HG03457 (cell line): ENCODE results near the gene NAA40.
"Not testable (repeated sequence)": the region's sequence is repeated elsewhere in the genome, so short reads cannot be mapped to it uniquely, and the experiment has no call there.

Source experiments
- ATAC-seq: cut with Tn5 transposase; IDR thresholded peaks from one replicate; pipeline ENCODE4 v1.9.1; 2021; ENCODE audit warnings: moderate number of reproducible peaks; ENCODE audit not compliant: unreplicated experiment

The NAA40 gene

GRCh38 chr11:63937713-63938478 lies 906 bp upstream of the NAA40 start:
- peak; percentile 4 for ATAC-seq

GRCh38 chr11:63939397-63939891 lies 642 bp downstream of the NAA40 start:
- ATAC-seq: no peak

DNA sequence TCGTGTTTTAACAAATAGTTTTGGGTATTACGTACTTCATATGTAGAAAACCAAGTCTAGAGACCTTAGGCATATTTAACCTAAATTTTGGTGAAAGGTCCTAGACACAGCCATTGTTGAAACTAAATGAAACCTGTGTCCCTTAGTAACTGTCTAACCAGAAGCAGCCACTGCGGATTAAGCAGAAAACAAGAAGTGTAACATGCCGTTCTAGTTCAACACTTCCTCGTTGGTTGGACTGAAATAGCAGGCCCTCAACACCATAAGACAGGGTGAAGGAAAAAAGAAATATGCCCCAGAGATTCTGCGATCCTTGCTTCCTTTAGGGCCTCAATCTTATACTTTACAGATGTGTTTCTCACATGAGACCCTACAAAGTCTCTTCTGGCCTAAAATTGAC lies 2.0 kb downstream of the NAA40 start:
- no peak for ATAC-seq

DNA sequence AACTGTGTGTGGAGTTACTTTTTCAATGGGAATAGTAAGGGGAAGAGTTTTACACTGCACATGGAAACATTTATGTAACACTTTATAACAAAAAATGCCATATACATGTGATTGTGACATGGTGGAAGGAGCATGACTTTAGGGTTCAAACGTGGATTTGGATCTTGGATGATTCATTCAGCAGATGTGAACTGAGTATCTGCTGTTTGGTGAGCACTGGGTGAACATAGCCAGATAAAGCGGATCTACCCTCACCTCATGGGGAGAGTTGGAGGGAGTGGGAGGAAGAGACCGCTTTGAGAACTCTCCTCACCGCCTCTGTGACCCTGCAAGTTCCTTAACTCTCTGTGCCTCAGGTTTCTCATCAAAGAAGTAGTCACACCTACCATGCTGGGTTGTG lies 3.1 kb downstream of the NAA40 start:
- no peak for ATAC-seq

- ATAC-seq: no peak
Observed at GRCh38 chr11:63942803-63943202, 4.0 kb downstream of the NAA40 start.

- ATAC-seq: no peak
Observed at GRCh38 chr11:63944987-63945386, 6.2 kb downstream of the NAA40 start.

DNA sequence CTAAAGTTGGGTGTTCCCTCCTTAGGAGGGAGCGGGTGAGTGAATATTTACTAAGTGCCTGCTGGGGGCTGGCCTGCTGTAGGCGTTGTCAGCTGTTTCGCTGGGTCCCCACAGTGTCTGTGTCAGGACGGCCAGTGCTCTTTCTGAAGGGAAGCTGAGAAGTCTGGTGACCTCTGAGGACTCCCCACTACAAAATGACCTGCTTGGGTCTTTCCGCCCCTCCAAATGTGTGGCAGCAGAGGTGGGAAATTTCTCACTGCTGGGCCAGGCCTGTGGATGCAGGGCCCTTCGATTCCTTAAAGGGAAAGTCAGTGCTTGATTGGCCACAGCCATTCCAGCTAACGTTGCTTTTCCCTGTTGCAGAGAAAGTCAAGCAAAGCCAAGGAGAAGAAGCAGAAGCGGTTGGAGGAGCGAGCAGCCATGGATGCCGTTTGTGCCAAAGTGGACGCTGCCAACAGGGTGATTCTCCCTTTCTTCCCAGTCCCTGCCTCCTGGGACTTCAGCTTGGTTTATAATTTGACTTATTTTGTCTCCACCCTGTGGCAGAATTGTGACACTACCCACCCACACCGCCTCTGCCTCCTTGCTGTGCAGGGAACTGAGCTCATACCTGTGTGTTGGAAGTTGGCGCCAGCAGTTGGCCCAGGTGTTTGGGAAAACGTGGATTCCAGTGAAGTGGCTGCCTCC lies 6.8 kb downstream of the NAA40 start:
- ATAC-seq: no peak

- ATAC-seq: no peak
Observed at GRCh38 chr11:63951779-63952536, 13.2 kb downstream of the NAA40 start.

DNA sequence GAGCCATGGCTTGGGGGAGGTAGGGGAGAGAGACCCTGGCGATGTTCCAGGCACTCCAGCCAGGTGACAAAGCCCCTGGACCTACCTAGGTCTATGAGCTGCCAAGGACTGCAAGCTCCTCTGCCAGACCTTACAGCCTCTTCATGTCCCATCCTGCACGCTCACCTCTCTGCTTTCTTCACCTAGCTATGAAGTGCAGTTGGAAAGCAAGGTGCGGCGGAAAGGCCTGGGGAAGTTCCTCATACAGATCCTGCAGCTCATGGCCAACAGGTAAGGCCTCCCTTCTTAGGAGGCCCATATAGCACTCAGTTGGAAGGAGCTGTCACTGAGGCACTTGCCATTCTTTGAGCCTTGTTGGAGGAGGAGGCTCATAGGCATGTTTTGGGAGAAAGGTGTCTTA lies 13.8 kb downstream of the NAA40 start:
- no peak for ATAC-seq

GRCh38 chr11:63958008-63958407 lies 19.2 kb downstream of the NAA40 start:
- ATAC-seq: no peak

DNA sequence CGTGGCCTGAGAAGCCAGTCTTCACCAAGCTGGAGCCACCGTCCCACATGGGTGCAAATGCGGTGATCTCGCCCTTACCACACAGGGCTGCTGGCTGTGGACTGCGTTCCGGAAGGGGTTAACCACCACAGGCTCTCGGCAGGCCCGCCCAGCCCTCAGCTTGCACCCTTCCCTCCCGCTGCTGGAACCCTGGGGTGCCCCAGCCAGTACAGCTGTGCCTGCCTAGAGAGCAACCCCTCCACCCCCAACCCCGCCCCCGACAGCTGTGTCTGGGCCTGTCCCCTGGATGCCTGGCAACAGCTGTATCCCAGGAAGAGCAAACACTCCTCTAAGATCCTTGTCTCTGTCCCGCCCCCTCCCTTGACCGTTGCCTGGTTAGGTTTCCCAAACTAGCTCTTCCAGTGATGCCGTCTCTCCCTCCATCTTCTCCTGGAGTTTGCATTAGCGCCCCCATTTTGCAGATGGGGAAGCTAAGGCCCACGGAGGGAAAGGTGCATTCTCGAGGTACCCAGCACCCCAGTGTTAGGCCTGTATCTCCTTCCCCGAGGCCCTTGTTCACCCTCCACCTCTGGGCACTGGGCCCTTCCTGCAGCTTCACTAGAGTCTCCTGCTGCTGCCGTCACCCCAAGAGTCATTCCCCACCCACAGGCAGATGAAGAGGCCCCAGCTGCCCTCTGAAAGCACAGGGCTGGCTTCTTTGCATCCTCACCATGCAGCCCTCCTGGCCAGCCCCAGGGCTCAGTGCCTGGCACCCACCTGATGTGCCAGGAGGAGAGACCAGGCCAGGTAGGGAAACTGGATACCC lies 23.0 kb downstream of the NAA40 start:
- ATAC-seq: no peak

DNA sequence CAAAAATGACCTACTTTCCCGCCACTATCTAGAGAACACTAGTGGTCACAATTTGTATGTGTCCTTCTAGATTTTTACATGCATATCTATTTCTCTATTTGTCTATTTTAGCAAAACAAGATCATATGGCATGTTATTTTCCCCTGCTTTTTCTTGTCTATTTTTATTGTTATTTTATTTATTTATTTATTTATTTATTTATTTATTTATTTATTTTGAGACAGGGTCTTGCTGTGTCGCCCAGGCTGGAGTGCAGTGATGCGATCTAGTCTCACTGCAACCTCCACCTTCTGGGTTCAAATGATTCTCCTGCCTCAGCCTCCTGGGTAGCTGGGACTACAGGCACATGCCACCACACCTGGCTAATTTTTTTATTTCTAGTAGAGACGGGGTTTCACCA lies 25.1 kb downstream of the NAA40 start:
- ATAC-seq: not testable (repeated sequence)

GRCh38 chr11:63966444-63966843 lies 27.6 kb downstream of the NAA40 start:
- ATAC-seq: no peak

DNA sequence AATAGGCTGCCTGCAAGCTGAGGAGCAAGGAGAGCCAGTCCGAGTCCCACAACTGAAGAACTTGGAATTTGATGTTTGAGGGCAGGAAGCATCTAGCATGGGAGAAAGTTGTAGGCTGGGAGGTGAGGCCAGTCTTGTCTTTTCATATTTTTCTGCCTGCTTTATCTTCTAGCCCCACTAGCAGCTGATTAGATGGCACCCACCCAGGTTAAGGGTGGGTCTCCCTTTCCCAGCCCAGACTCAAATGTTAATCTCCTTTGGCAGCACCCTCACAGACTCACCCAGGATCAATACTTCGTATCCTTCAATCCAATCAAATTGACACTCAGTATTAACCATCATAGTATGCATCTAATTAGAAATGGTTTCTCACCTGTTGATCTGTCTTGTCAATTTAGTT lies 30.7 kb downstream of the NAA40 start:
- ATAC-seq: no peak

DNA sequence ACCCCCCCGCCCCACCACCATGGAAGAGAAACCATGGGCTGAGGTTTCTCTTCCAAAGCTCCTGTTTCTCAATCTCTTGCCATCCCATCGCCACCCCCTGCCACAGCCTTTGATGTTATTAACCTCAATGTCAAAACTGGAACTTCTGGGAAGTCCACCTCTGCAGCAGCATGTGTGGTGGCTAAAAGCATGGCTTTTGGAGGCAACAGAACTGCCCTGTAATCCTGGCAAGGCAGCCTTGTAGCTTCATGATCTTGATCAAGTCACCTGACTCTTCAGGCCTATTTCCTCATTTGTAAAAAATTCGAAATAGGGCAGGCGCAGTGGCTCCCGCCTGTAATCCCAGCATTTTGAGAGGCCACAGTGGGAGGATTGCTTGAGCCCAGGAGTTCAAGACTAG lies 32.1 kb downstream of the NAA40 start:
- ATAC-seq: no peak

GRCh38 chr11:63973912-63974258 lies 35.1 kb downstream of the NAA40 start:
- not testable (repeated sequence) for ATAC-seq

- peak; percentile 92 for ATAC-seq
Observed at GRCh38 chr11:63974259-63975143, 35.7 kb downstream of the NAA40 start, which contains the start of gene COX8A. TSS of gene COX8A (plus strand) at chr11:63974620. CDS start at chr11:63974681, 61 bp downstream.

DNA sequence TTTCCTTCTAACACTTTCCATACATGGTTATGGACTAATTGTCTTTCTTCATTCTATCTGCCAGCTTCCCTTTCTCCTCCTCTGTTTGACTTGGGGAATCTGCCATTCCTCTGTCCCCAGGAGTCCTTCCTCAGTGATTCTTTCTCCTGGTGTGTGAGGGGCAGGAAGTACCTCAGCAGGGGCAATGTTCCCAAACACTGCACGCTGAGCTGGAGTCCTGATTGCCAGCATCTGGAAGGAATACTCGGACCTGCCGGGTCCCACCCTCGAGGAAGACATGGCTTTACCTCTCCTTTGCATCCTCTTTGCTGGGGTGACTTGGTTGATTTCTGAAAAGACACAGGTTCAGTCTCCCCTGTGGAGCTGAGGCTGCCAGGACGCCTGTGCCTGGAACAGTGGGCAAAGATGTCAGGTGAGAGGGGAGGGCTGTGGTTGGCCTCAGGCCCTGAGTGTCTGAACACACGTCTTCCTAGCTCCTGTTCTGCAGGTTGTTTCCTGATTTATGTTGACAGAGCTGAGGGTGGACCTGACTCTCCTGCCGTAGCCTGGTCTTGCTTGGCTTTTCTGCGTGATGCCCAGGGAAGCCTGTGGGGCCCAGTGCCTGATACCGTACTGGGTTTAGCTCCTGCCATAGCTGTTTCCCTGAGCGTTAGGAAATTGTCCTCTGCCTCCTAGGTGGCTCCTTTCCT lies 39.9 kb downstream of the NAA40 start:
- no peak for ATAC-seq

- no peak for ATAC-seq
Observed at GRCh38 chr11:63979426-63979825, 40.6 kb downstream of the NAA40 start.
